Hematopoietic multipotent progenitor cell treated with erythropoietin and hydrocortisone succinate and interleukin-3 and kit ligand, for 8 days (in vitro differentiated cells): Measurements from ENCODE around the gene SLC25A22.

Experiments
- DNase-seq: peaks from one replicate; pipeline ENCODE4 v3.0.0-alpha.2; 2015

SLC25A22 gene

GRCh38 chr11:833849-834311 is 35.8 kb upstream of the SLC25A22 start:
- DNase-seq, result no peak

DNA sequence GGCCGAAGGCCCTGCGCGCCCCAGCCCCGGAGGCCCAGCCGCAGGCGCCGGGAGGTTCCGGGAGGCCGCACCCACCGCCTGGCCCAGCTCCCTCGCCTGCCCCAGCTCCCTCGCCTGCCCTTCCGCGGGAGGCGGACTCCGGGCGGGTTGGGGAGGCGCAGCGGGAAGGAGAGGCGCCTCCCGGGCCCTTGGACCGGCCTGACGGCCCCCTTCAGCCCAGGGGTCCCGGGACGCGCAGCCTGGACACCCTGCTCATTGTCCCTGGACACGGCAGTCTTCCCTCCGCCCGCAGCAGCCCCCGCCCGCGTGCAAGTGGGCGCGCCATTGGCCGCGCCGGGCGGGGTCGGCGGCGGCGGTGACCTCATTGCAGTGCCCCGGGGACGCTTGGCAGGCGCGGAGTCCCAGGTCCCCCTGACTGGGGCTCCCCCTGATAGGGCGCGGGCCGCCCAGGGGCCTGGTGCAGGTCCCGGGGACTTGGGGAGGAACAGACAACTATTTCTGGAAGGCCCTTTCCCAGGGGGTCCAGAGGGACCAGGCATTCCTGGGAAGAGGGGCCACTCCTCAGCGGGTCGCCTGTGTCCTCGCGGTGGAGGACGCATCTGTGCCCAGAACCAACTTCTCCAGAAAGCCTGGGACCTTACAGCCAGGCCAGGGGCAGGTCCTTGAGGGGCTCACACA is 35.2 kb upstream of the SLC25A22 start:
- peak; percentile 60 for DNase-seq

GRCh38 chr11:832529-833113 is 34.5 kb upstream of the SLC25A22 start, which contains the start of gene CD151:
CD151 (plus strand) TSS chr11:832952; CDS start chr11:836070, 3,118 bp downstream.
- DNase-seq, result peak; percentile 59

- no peak for DNase-seq
Measured at GRCh38 chr11:831961-832528, 34.0 kb upstream of the SLC25A22 start.

GRCh38 chr11:831118-831864 is 33.2 kb upstream of the SLC25A22 start:
- DNase-seq, result no peak

DNA sequence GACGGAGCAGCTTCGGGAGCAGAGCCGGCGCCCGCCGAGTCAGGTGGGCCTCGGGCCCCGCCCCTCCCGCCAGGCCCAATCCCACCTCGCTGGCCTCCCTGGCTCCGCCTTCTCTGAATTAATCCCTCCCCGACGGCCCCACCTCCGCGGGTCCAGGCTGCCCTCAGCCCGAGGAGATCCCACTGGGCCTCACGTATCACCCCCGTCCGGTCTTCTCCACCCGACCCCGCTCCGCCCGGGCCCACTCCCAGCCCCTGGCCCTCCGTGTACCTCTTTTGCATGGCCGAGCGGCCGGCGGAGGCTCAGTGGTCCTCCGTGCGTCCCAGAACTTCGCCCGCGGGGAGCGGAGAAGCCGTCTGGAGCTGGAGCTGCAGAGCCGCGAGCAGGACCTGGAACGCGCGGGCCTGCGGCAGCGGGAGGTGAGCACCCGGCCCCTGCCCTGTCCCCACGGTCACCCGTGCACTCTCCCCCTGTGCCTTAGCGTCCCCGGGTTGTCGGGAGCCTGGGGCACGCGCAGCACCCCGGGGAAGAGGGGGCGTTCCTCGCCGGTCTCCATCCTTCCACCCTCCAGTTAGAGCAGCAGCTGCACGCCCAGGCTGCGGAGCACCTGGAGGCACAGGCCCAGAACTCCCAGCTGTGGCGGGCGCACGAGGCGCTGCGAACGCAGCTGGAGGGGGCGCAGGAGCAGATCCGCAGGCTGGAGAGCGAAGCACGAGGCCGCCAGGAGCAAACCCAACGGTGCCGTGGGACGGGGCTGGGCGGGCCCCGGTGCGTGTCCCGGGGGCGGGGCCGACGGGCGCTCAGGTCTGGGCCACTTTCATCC is 32.4 kb upstream of the SLC25A22 start:
- DNase-seq, result peak; percentile 66

- peak; percentile 1 for DNase-seq
Measured at GRCh38 chr11:829847-830294, 31.8 kb upstream of the SLC25A22 start.

DNA sequence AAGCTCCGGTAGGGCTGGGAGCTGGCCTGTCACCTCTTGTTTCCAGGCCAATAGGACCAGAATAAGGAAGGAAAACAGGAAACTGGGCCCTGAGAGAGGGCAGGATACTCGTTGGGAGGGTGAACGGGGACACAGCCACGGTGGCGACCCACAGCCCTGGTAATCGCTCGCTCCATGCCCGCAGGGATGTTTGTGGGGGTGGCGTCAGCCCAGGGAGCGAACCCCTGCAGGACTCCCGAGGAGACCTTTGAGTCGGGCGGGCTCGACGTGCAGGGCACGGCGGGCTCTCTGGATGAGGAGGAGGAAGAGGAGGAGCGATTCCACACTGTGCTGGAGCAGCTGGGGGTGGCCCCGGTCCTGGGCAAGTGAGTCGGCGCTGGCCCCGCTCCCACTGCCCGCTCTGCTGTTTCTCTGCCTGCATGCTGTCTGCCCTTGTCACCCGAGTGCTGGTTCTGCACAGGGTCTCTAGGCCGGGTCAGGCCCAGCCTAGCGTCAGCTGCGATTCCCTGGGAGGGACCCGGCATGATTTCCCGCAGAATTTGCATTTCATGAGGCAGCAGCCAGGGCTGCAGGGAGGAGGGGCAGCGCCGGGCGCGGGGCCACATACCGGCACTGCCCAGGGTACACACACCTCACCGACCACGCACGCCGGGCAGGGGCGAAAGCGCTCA is 31.2 kb upstream of the SLC25A22 start:
- peak; percentile 8 for DNase-seq

- DNase-seq, result no peak
Measured at GRCh38 chr11:828506-829175, 30.6 kb upstream of the SLC25A22 start.

DNA sequence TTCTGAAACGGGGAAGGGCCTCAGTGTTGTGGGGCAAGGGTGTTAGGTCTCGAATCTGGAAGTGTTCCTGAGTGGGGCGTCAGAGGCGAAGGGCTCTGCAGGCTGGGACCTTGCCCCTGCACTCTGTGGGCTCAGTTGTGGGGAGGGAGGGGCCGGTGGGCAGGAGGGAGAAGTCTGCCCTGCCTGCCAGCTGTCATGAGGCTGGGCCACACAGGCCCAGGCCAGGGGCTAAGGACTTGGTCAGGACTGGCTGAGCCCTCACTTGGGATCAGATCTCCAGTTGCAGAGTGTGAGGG is 29.8 kb upstream of the SLC25A22 start, which contains the start of gene CRACR2B:
Gene CRACR2B (plus strand): TSS at position 23 of the 296 bp plus-strand sequence. CDS start 689 bp downstream, outside the sequence.
- DNase-seq, result peak; percentile 1

DNA sequence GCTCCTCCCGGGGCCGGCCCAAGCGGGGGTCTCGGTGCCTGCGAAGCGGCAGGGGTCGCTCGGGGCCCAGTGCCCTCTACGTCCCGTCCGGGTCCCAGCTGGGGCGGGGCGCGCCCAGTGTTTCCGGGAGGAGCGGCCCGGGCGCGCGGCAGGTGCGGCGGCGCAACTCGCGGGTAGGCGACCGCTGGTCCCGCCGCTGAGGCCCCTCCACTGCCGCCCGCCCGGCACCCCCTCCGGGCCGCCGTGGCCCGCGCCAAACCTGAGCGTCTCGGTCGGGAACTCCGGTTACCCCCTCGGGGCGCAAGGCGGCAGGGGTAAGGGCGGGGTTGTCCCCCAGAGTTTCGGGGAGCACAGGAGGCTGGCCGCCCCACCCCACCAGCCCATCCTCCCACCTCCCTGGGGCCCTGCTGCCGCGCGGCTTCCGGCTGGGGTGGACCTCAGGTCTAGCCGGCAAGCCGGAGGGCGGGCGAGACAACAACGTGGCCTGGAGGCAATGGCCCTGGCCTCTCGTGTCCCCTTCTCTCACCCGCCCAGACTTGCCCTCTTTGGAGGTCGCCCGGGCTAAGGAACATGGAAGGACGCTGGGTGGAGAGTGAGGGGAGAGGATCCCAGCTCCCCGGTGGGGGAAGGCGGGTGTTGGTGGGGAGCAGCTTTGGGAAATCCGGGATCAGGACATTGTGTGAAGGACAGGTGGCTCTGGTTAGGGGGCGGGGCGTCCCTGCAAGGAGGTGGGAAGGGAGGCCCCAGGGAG is 29.2 kb upstream of the SLC25A22 start:
- no peak for DNase-seq

- DNase-seq, result peak; percentile 11
Measured at GRCh38 chr11:826836-827145, 28.7 kb upstream of the SLC25A22 start.

GRCh38 chr11:826227-826621 is 28.1 kb upstream of the SLC25A22 start:
- no peak for DNase-seq

DNA sequence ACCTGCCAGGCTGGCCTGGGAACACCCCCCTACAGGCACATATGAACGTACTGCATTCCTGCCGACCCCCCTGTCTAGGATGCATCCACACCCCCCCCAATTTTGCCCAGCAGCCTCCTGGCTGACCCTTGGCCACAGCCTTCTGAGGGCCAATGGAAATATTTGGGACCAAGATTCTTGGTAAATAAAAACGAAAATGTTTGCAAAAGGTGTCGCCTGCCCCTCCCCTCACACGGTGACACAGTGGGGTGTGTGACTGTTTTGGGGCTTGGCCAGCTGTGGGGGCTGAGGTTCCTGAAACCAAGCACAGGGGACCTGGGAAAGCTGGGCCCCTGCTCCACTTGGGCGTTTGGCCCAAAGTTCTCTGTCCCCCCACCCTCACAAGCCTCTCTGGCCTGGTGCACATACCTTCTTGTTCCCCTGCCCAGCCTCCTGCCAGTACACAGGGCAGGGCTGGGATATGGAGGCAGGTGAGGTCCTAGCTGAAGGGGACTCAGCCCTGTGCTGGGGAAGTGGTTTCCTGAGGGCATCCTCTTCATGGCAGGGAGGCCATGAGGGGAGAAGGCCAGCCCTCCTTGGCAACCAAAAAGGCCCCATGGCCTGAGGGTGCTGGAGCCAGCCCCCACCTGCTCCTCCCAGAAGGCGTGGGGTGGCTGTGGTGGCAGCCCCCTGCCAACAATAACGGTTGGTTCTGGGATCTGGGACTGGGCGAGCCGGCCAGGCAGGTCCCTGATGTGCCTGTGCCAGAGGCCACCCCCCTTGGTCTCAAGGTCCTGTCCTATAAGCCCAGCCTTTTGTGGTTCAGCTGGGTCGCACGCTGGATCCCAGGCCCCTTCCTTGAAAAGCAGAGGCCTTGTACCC is 27.5 kb upstream of the SLC25A22 start:
- no peak for DNase-seq

- DNase-seq, result no peak
Measured at GRCh38 chr11:824942-825341, 26.9 kb upstream of the SLC25A22 start.

- DNase-seq, result no peak
Measured at GRCh38 chr11:824292-824880, 26.3 kb upstream of the SLC25A22 start.

DNA sequence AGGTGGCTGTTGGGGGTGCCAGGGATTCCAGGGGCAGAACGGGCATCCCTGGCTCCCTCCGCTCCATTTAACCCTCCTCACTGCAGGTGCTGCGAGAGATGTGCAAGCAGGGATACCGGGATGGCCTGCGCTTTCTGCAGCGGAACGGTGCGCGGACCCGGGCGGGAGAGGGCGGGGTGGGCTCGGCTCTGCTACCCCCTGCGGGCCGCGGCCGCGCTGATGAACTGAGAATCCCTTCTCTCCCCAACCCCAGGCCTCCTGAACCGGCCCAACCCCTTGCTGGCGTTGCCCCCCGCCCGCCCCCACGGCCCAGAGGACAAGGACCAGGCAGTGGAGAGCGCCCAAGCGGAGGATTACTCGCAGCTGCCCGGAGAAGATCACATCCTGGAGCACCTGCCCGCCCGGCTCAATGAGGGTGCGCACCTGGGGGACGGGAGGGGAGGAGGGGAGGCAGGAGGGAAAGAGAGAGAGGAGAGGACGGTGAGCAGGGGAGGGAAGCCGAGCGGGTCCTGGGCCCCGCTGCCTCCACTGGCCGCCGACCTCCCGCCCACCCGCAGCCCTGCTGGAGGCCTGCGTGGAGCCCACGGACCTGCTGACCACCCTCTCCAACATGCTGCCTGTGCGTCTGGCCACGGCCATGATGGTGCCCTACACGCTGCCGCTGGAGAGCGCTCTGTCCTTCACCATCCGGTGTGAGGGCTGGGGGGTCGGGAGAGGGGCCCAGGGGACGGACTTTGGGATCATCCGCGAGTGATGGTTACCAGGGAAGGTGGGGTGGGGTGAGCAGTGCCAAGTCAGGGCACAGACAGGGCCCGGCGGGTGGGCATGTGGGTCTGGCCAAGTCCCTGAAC is 25.6 kb upstream of the SLC25A22 start:
- no peak for DNase-seq
